ENCODE data around the gene RNF182.
A peak's percentile ranks its signal among the peaks of the same experiment; 100 is the strongest.
"Not testable (repeated sequence)": the region's sequence is repeated elsewhere in the genome, so short reads cannot be mapped to it uniquely, and the experiment has no call there.

RNF182 gene

GRCh38 chr6:13953061-13953705, 28.4 kb downstream of the RNF182 start:
- no peak for DNase-seq

GRCh38 chr6:13965582-13966127, 40.9 kb downstream of the RNF182 start:
- DNase-seq = no peak

- no peak for DNase-seq
Observed at GRCh38 chr6:13971303-13971702, 46.6 kb downstream of the RNF182 start.

- not testable (repeated sequence) for DNase-seq
Observed at GRCh38 chr6:13972602-13973001, 47.9 kb downstream of the RNF182 start.

GRCh38 chr6:13973422-13973821, 48.7 kb downstream of the RNF182 start:
- not testable (repeated sequence) for DNase-seq

- no peak for DNase-seq
Observed at GRCh38 chr6:13978102-13978640, 53.4 kb downstream of the RNF182 start.

- DNase-seq = no peak
Observed at GRCh38 chr6:13978787-13979186, 54.0 kb downstream of the RNF182 start.

- no peak for DNase-seq
Observed at GRCh38 chr6:13979284-13980171, 54.8 kb downstream of the RNF182 start.

GRCh38 chr6:13980534-13980933, 55.8 kb downstream of the RNF182 start:
- no peak for DNase-seq

GRCh38 chr6:13985663-13986325, 61.0 kb downstream of the RNF182 start:
- DNase-seq = peak in 2 of 56 donors; percentile 1 to 14

- no peak for DNase-seq
Observed at GRCh38 chr6:13986700-13987399, 62.1 kb downstream of the RNF182 start.

GRCh38 chr6:13987400-13987865, 62.7 kb downstream of the RNF182 start:
- no peak for DNase-seq

GRCh38 chr6:13988049-13988738, 63.4 kb downstream of the RNF182 start:
- no peak for DNase-seq

- no peak for DNase-seq
Observed at GRCh38 chr6:13988908-13989307, 64.2 kb downstream of the RNF182 start.

- DNase-seq = no peak
Observed at GRCh38 chr6:13989496-13990144, 64.9 kb downstream of the RNF182 start.

- DNase-seq = no peak
Observed at GRCh38 chr6:13990796-13991195, 66.0 kb downstream of the RNF182 start.

GRCh38 chr6:13991393-13991792, 66.6 kb downstream of the RNF182 start:
- no peak for DNase-seq

GRCh38 chr6:13992417-13993055, 67.8 kb downstream of the RNF182 start:
- DNase-seq = no peak

GRCh38 chr6:13993416-13993815, 68.7 kb downstream of the RNF182 start:
- DNase-seq = no peak

All from amygdala (tissue), 56 donors.